Hematopoietic multipotent progenitor cell treated with erythropoietin and hydrocortisone succinate and interleukin-3 and kit ligand, for 6 days (in vitro differentiated cells): Measurements from ENCODE around the gene RYR2.
"Not testable (repeated sequence)": the region's sequence is repeated elsewhere in the genome, so short reads cannot be mapped to it uniquely, and the experiment has no call there.

Experiments
- DNase-seq: peaks from one replicate; pipeline ENCODE4 v3.0.0-alpha.2; 2015

Gene RYR2

GRCh38 chr1:237091691-237092090, 49.7 kb downstream of the RYR2 start:
- DNase-seq: no peak

GRCh38 chr1:237093691-237094090, 51.7 kb downstream of the RYR2 start:
- no peak for DNase-seq

- no peak for DNase-seq
Measured at GRCh38 chr1:237098541-237098940, 56.6 kb downstream of the RYR2 start.

GRCh38 chr1:237103021-237103420, 61.0 kb downstream of the RYR2 start:
- no peak for DNase-seq

GRCh38 chr1:237104096-237104495, 62.1 kb downstream of the RYR2 start:
- DNase-seq: no peak

GRCh38 chr1:237105826-237106225, 63.8 kb downstream of the RYR2 start:
- no peak for DNase-seq

- DNase-seq: no peak
Measured at GRCh38 chr1:237108297-237109040, 66.5 kb downstream of the RYR2 start.

GRCh38 chr1:237111807-237112206, 69.8 kb downstream of the RYR2 start:
- no peak for DNase-seq

GRCh38 chr1:237112663-237113062, 70.7 kb downstream of the RYR2 start:
- DNase-seq: no peak

- no peak for DNase-seq
Measured at GRCh38 chr1:237115035-237115434, 73.1 kb downstream of the RYR2 start.

GRCh38 chr1:237119091-237119490, 77.1 kb downstream of the RYR2 start:
- no peak for DNase-seq

GRCh38 chr1:237120683-237121082, 78.7 kb downstream of the RYR2 start:
- DNase-seq: no peak

GRCh38 chr1:237124856-237125462, 83.0 kb downstream of the RYR2 start:
- DNase-seq: peak; percentile 49

- no peak for DNase-seq
Measured at GRCh38 chr1:237126180-237126579, 84.2 kb downstream of the RYR2 start.

GRCh38 chr1:237127301-237127700, 85.3 kb downstream of the RYR2 start:
- DNase-seq: not testable (repeated sequence)

- DNase-seq: no peak
Measured at GRCh38 chr1:237133921-237134320, 91.9 kb downstream of the RYR2 start.

GRCh38 chr1:237134929-237135328, 92.9 kb downstream of the RYR2 start:
- DNase-seq: no peak

- no peak for DNase-seq
Measured at GRCh38 chr1:237138551-237138950, 96.6 kb downstream of the RYR2 start.

- no peak for DNase-seq
Measured at GRCh38 chr1:237139732-237140131, 97.7 kb downstream of the RYR2 start.

GRCh38 chr1:237140986-237141385, 99.0 kb downstream of the RYR2 start:
- DNase-seq: no peak

- DNase-seq: no peak
Measured at GRCh38 chr1:237141502-237141901, 99.5 kb downstream of the RYR2 start.

GRCh38 chr1:237145379-237146135, 103.6 kb downstream of the RYR2 start:
- no peak for DNase-seq

- no peak for DNase-seq
Measured at GRCh38 chr1:237146241-237146640, 104.3 kb downstream of the RYR2 start.

GRCh38 chr1:237149857-237150256, 107.9 kb downstream of the RYR2 start:
- no peak for DNase-seq
